SK-N-MC (cell line): Measurements from ENCODE around the gene DLGAP4.

Experiments
- EZH2 ChIP-seq: fragments of 200-600 bp; sonication (generic); IDR thresholded peaks from one replicate; pipeline ENCODE4 v1.6.1; 2017; ENCODE audit warnings: antibody characterized with exemption
- FOXP2 ChIP-seq: optimal IDR thresholded peaks from 2 replicates; pipeline ENCODE3; 2011; ENCODE audit warnings: mild to moderate bottlenecking, moderate library complexity; ENCODE audit not compliant: insufficient read depth; ENCODE audit errors: extremely low read length, control extremely low read depth
- POLR2AphosphoS5 ChIP-seq: IDR thresholded peaks from 2 replicates; pipeline ENCODE4 v1.6.1; 2012; ENCODE audit warnings: mild to moderate bottlenecking, low read depth, low read length, borderline replicate concordance

GRCh38 chr20:36261389-36262105, 44.6 kb upstream of the DLGAP4 start:
- TF ChIP-seq POLR2AphosphoS5 (no peak), FOXP2 (no peak), EZH2 (no peak)
